NCI-H345 (cell line): Measurements from ENCODE around the gene ISG20L2.

Source experiments
- DNase-seq: peaks from one replicate; lab custom pipeline; 2025; lab: John Stamatoyannopoulos, UW

The ISG20L2 gene

DNA sequence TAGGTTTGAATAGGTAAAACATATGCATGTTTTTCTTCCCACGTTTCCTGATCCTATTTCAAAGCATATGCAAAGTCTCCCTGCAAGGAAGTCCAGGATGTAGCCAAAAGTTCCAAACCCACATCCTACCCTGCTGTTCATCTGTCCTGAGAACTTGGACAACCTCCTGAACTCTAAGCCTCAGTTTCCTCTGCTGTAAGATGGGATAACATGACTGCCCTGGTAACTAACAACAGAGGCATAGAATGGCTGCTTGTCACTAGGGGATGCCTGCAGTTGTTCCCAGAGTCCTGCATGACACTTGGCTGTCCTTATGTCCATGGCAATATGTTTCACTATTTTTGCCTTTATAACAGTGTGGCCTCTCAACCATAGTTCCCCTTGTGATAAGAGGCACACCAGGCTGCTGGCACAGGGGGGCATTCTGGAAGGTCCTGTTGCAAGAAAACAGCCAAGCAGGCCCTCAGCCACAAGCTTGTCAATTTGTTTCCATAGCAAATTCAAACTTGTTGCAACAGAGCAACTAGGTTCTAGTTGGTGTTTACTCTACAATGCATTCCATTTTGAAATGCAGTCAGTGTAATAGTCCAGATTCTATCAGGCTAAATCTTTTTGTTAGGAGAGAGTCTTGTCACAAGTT, 24.4 kb upstream of the ISG20L2 start:
- no peak for DNase-seq

DNA sequence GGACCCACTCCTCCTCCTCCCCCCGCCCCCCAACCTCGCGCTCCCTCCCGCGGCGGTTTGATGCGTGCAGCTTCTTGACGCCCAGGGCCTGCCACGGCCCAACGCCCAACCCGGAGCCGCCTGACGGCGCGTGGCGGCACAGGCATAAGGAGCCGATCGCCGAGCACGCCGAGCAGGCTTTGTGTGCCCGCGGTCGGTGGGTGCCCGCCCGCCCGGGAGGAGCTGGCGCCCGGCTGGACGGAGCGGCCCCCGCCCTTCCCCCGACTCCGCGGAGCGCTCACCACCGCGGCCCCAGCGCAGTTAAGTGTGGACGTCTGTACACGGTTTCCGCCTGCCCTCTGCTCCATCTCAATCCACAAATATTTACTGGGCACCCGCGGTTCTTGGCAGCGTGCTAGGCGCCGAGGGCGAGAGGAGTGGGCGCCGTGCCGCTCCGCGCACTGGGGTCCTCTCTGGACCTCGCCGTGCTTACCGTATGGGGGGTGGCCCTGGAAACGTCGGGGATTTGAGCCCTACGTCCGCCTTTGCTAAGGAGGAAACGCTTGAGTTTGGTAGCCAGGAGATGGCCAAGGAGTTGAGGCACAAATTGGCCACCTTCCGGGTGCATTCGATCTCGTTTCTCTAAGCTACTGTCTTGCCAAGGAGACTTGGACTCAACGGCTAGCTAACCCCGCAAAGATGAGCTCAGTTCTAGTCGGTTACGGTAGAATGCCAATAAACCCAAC, 23.4 kb upstream of the ISG20L2 start:
- peak; percentile 97 for DNase-seq

DNA sequence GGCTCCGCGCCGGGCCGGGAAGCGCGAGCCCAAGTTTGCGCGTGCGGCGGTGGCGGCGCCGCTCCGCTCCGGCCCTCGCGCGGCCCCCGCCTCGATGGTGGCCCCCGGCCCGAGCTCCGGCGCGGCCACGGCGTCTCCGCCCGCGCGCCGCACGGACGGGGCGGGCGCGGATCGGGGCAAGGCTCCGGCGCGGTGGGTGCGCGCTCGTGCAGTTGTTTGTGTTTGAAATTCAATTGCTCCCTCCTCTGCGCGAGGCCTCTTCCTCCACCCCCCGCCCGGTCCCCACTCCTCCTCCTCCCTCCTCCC, 22.8 kb upstream of the ISG20L2 start, which contains the start of gene HDGF:
HDGF (minus strand) TSS at position 225 of the 306 bp plus-strand sequence. CDS start 246 bp downstream, outside the sequence.
- DNase-seq: no peak

DNA sequence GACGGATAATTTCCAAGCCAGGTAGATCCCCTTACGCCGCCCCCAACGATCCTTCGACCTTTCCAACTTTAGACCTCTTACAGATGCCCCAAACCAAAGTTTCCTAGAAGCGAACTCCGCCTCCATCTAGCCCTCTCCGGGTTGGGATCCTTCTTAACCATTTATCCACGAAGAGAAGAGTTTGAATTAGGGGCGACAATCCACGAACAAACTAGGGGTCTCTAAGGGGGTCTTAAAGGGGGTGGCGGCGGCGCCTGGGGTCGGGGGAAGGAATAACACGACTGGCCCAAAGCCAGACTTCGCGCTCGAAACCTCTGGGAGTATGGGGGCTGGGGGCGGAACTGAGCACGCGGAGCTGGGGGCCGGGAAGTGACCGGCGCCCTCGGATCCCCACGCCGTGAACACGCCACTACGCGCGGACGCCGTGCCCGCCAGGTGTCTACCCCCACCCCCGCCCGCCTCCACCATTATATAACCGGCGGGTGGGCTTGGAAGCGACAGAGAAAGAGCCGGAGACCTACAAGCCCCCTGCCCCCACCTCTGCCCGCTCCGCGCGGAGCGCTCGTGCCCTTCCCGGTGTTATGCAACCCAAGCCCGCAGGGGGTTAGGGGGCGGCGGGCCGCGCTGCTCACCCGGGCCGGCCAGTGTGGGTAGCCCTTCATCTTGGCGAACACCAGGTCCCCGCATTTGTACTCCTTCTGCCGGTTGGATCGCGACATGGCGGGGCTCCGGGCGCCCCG, 22.3 kb upstream of the ISG20L2 start:
- DNase-seq: no peak

DNA sequence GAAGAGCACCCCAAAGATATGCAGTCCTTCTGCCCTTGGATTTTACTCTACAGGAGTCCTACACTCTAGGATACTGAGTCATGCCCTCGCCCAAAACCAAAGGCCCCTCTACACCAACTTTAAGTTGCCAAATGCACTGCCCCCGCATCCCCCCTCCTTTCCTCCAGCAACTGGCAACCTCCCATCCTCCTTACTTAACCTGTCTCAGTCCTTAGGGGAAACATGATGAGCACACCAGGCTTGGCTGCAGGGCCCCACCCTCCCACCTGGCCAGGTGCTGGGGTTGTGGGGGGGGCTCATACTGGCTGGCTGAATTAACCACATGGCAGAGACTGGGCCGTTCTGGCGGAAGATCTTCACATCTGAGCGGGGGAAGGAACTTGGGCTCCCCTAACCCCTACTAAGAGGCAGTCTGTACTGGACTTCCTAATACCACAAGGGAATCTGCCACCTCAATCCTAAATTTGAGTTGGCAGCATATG, 21.7 kb upstream of the ISG20L2 start:
- DNase-seq: no peak

DNA sequence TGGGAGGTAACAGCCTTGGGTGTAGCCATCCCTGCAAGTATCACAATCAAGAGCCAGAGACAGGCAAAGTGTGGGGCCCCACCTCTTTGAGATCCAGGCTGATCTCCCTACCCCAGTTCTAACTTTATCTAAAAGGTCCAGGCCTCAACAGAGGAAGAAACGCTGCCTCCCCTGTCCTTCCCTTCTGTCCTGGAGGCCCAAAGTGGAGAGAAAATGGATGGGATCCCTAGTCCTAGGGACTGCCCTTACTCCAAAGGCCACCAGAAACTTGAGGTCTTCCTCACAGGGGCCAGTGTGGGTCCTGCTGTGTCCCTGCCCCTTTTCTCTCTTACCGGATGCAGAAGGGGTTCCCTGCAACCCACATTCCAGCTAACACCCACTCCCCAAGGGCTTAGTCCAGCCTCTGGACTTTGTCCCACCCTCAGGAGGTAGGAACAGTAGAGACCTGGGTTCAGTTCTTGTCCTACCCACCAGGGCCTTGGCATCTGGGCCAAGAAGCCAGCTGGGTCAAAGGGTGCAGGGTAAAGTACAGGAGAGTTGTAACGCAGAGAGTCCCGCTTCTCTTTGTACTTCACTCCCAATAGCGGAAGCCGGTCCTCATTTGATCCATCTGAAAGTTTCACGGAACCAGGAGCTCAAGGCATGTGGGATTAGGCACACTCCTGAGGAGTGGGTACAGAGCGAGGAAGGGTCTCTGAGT, 21.0 kb upstream of the ISG20L2 start:
- no peak for DNase-seq

DNA sequence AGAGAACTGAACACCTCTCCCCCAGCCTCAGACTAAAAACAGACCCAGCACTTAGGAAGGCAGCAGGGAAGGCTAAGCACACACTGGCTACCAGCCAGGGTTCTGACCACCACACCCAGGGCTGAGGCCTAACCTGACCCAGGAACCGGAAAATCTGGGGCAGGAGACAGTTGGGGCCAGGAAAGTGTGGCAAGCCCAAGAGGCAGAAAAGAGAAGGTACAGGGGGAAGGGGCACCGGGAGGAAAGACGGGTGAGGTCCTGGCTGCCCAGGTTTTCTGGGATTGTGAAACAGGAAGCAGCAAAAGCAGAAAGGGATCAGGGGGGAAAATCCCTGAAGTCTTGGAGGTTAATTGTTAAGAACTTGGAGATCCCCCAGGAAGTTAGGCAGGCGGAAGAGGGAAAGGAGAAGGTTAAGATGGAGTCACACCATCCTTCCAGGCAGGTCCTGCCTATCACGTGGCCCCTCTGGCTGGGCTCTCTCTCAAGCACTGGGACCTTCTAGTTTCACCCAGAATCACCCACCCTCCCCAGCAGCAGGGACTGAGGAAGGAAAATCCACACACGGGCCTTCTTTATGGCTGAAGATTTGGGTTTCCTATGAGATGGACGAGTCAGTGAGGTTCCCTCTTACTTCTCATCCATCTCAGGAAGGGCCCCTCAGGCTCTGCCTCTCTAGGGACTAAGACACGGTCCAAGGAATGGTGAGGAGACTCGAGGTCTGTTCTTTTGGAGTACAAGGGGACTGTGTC, 20.3 kb upstream of the ISG20L2 start:
- no peak for DNase-seq

DNA sequence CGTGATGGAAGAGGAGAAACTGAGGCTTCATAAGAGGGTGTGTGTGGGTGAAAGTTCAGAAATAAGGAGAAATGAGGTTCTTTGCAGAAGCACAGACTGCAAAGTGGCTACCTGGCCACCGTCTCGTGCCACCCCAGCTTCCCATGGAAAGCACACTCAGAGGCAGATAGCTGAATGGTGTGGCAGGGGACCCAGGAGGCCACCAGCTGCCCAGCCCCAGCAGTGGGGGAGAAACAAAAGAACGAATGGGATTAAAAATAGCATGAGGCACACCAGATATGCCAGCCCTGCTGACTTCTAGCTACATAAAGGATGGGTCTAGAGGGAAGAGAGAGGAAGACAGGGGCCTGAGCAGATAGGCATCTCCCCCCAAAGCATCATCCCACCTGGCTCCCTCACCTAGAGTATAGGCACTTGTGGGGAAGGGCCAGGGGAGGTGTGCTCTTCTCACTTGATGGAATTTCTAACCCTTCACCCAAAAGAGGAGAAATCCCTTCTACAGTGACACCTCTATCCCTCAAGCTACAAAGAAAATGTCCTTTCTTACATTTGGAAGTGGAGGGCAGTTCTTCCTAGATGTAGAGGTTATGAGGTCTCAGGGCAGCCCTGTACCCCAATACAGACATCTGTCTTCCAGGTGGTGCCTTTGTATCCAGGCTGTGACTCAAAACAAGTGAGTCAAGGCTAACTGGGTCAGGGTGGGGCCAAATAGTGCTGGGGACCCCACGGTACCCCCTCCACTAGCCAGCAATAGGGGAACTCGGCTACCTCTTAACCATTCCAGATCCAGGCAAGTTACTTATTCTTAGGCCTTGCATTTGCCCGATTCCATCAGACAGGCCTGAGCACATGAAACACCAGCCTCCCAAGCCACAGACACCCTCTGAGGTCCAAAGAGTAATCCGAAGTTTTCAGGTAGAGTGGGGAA, 19.4 kb upstream of the ISG20L2 start:
- no peak for DNase-seq

DNA sequence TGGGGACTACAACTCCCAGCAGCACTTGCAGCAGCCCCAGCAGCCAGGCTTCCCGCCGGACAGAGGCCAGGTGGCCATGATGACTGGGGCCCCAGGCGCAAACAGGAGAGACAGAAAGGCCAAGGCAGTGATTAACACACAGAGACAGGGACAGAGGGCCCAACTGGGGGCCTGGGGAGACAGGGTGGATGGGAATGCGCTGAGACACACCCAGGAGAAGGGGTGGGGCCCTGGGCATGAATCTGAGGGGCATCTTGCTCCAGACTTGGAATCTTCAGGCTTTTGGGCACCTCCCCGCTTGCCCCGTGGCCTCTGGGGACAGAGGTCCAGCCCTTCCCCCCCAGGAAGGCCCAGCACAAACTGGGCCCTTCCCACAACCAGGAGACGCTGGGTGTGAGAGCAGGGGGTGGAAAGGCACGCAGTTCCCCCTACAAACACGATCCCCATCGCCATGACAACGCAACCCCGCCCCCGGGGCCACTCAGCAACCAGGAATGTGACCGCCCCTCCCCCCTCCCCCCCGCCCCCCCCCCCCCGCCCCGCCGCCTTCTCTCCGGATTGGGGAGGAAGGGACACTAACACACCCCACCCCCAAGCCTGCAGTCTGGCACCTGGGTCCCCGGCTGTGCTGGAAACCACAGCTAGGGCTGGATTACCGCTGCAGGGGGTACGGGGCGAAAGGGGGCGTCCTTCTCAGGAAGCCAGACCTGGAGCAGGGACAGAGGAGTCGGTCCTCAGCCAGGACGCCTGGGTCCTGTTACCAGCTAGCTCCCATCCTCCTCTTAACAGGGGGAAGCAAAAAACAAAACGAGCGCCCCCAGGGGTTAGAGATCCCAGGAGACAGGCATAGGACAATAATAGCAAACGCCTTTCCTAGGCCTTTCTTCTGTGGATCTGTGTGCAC, 18.4 kb upstream of the ISG20L2 start:
- peak; percentile 81 for DNase-seq

DNA sequence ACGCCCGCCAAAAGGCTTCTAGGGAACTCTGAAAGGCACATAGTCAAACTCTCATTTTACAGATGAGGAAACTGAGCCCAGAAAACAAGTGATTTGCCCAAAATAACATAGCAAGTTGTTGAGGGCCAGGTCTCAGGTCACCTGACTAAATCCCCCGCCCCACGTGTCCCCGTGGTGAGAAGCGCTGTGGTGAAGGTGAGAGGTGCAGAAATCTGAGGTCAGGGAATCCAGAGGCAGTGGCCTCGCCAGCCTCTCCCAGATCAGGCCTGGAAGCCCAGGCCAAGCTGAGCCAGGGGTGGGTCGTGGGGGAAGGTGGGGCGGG, 17.8 kb upstream of the ISG20L2 start:
- DNase-seq: no peak

DNA sequence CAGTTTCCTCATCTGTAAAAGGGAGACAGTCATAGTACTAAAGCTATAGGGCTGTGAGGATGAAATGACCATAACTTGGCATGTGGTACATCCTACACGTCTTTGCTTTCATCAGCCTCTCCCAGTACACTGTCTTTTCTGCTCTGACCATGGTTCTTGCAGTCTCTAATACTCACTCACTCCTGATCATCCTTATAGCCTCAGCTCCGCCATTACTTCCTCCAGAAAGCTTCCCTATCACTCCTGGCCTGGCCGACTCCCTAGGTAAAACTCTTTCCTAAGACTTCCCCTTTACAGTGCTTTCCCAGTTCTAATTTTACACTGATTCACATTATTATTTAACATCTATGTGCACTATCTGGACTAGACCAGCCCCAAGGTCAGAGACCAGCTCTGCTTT, 17.3 kb upstream of the ISG20L2 start:
- no peak for DNase-seq

DNA sequence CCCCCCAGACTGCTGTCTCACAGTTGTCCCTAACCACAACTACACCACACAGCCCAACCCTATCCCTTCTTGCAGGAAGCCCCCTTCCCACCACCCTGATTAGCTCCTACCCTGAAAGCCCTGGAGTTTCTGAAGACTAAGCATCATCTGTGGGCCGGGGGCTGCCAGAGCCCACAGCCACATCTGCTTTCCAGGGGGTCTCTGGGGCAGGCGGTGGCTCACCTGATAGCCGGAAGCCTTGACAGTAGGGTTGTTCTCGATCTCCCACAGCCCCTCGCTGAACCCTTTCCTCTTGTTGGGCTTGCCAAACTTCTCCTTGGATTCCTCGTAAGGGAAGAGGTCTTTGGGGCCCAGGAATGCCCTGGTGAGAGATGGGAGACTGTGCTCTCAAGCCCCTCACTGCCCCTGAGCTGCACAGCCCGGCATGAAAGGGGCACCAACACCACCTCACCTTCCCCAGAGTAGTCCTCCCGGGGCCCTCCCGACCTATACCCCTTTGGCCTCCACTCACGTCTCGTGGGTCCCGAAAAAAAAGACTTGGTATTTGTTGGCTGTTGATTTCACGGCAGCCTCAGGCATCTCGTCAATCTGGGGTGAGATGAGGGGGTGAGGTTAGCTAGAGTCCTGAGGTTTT, 16.3 kb upstream of the ISG20L2 start:
- no peak for DNase-seq

DNA sequence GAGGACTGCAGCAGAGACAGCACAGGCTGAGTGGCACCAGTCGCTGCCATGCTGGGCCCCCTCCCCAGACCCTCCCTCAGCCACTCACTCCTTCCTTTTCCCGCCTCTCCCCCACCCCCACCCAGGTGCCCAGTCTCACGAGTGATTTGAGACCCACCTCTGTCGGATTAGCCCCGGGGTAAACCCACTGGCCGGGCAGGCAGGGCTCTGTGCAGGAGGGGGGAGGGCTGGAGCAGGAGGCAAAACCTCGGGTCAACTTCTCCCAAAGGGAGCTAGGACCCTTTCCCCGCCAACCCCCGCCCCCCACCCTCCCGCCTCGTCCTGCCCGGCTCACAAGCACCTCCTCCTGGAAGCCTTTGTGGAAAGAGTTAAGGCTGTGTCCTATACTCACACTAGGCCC, 15.8 kb upstream of the ISG20L2 start:
- no peak for DNase-seq

DNA sequence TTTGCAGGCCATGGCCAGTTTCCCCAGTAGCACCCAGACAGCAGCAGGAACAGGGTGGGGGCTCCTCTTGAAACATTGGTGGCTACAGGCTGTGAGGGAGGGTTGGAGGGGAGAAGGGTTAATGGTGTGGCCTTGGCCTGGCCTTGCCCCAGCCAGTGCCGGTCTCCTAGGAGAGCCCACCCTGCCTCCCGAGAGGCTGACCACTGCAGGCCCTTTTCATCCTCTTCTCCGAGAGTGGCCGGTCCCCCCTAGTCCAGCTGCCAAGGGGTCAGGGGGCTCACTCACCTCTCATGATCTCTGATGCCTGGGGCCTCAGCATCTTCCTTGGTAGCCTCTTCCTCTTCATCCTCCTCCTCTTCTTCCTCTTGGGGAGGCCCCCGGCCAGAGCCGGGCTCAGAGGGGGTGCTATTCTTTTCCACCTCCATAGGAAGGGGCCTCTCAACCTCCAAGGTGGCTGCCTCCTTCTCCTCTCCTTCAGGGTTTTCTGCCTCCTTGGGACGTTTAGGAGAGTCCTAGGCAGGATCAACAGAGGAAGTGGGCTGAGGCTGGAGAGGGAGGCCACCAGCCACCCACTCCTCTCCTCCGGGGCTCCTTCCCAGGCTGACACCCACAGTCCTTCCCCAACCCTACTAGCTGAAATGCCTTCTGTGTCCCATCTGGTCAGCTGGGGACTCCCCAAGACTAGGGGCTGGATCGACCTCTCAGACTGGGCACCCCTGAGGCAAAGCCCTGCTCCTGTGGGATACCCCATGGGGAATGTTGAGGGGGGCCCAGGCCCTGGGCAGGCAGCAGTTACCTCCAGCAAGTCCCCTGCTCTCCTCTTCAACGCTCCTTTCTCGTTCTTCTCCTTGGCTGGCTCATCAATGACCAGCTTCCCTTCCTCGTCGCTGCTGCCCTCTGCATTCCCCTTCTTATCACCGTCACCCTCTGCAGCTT, 15.1 kb upstream of the ISG20L2 start:
- DNase-seq: no peak

DNA sequence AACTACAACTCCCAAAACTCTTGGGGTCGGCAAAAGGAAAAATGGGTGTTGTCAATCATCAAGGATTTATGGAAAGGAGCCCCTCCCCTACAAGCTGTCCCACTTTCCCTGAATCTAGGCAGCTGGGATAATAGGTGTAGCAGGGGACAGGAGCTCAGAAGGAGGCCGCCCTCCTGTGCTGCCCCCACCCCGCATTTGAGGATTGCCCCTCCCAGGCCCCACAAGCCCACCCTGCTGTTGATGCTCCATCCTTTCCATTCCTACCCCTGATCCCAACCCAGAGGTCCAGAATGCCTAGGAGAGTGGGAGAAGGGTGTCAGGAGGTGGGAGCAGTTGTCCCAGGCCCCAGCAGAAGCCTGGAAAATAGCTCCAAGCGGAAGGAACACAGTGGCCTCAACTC, 14.2 kb upstream of the ISG20L2 start:
- no peak for DNase-seq

DNA sequence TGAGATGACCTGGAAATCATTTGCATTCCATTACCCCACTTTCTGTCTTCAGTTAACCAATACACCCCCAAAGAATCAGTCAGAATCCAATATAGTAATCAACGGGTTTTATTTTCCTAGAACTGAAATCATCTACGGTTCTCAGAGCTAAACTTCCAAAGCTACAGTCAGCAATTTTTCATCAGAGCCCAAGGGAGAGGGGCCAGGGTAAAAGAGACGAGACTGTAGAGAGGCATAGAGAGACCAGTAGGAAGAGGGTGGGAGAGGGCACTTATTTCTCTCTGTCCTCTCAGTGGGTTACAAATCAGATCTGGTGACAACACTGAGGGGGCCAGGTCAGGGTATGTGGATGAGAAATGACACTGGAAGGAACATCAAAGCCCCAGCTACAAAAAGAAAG, 13.5 kb upstream of the ISG20L2 start:
- DNase-seq: no peak

DNA sequence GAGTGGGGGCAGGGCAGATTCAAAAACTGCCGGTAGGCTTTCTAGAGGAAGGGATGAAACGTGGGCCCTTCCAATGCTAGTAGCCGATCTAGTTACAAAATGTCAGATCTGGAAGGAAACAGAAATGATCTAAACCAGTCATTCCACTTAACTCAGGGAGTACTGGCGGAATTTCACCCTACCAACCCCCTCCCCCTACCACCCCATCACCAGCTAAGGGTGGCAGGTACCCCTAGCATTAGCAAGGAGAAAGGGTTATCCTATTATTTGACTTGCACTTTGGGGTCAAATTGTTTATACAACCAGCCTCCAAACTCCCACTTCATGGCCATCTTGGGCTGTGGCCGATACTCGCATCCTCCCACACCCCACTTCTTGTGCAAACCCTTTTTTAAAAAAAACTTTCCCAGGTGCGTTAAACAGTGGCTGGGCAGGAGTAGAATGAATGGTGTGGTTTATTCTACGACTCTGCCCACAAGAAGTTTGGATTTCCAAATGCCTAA, 13.0 kb upstream of the ISG20L2 start:
- no peak for DNase-seq
